KOPT-K1 (cell line): ENCODE results near the gene GRB2.

Experiments
- H3K27ac ChIP-seq: fragments of 200-600 bp; sonication (generic); 2 replicates; pipeline ENCODE4 v1.5.1; 2016; ENCODE audit warnings: antibody characterized with exemption, mild to moderate bottlenecking, low read depth, low read length; ENCODE audit not compliant: poor library complexity, severe bottlenecking
- H3K36me3 ChIP-seq: fragments of 200-600 bp; sonication (generic); 2 replicates; pipeline ENCODE4 v1.5.1; 2017; ENCODE audit warnings: antibody characterized with exemption, mild to moderate bottlenecking, low read length, moderate library complexity; ENCODE audit not compliant: insufficient read depth
- H3K9me3 ChIP-seq: fragments of 200-600 bp; sonication (generic); 2 replicates; pipeline ENCODE4 v1.5.1; 2017; ENCODE audit warnings: antibody characterized with exemption, low read length, mild to moderate bottlenecking; ENCODE audit not compliant: insufficient read depth, poor library complexity, severe bottlenecking

GRB2 gene

GRCh38 chr17:75339971-75340370, 65.5 kb downstream of the GRB2 start:
- H3K27ac ChIP-seq: peak overlapping the region; percentile 92
- H3K36me3 ChIP-seq: no peaks in the 10 kb centered on the region
- no peaks in the 10 kb centered on the region for H3K9me3 ChIP-seq

DNA sequence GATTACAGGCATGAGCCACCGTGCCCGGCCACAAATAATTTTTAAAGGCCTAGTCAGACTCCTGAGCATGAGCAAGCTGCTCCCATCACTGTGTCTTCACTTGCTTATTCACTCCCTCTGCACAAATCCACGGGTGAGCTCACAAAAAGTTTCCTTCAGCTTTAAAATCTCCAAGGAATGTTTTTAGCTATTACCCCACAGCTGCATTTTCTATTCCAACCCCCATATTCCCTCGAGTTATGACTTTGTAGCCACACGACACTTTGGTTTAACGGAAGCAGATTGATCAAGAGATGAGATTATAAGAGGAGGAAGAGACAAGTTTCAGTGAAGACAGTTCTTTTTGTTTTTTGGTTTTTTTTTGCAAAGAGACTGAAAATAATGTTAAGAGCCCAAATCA, 67.1 kb downstream of the GRB2 start:
- Histone ChIP-seq H3K27ac (peak overlapping the region; percentile 92), H3K36me3 (no peaks in the 10 kb centered on the region)

DNA sequence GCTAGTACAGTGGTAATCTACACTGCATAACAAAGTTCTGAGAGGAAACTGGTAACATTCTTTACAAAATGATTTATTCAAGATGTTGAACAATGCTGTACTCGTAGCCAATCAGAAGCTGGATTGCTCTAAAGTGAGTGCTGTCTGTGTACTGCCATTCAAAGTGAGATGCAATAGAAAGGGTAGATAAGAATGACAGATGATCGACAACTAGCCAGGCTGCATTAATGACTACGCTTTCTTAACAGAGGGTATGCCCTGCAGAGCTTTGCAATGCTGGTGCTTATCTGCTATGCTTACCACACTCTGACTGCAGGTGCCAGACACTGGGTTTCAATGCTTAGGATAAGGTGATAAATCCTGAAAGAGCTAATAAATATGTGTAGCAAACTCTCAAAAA, 70.2 kb downstream of the GRB2 start:
- no peaks in the 10 kb centered on the region for H3K9me3 ChIP-seq
- H3K36me3 ChIP-seq: peaks cover 19% of the 10 kb centered on the region
- peak overlapping the region; percentile 82 for H3K27ac ChIP-seq

More for the DNA sequence above, 67.1 kb downstream of the GRB2 start:
- H3K9me3 ChIP-seq: no peaks in the 10 kb centered on the region

- Histone ChIP-seq H3K9me3 (no peaks in the 10 kb centered on the region), H3K27ac (peak overlapping the region; percentile 82), H3K36me3 (peaks cover 24% of the 10 kb centered on the region)
Observed at GRCh38 chr17:75334723-75335122, 70.8 kb downstream of the GRB2 start.

DNA sequence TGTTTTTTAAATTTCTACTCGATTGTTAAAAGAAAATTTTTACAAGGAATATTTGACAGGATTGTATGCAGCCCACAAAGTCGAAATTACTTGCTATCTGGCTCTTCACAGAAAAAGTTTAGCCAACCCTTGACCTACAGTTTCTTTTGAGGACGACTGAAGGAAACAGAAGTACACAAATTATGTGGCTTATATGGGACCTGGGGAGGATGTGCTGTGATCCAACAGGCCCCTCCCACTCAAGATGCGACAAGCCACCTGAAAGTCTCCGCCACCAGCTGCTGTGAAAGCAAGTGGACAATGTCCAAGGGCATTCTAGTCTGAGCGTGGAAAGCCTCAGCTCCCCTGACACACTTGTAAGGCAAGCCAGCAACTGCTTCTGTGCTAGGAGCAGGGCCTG, 73.8 kb downstream of the GRB2 start:
- Histone ChIP-seq H3K27ac (peak overlapping the region; percentile 43), H3K9me3 (no peaks in the 10 kb centered on the region), H3K36me3 (peaks cover 31% of the 10 kb centered on the region)

DNA sequence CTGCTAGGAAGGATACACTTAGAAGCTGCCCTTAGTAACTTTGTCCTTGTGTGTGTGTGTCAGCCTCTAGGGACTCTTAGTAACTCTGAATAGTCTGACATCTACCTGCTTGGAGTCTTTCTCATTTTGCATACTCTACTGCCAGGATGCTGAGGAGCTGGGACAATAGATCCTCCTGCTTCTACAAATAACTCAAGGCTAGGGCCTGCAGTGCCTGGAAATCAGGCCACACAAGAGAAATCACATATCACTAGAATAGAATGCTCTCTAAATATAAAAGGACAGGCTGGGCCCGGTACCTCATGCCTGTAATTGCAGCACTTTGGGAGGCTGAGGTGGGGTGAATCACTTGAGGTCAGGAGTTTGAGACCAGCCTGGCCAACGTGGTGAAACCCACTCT, 77.7 kb downstream of the GRB2 start:
- no peaks in the 10 kb centered on the region for H3K9me3 ChIP-seq
- H3K27ac ChIP-seq: no peak overlapping the region
- H3K36me3 ChIP-seq: peaks cover 68% of the 10 kb centered on the region

DNA sequence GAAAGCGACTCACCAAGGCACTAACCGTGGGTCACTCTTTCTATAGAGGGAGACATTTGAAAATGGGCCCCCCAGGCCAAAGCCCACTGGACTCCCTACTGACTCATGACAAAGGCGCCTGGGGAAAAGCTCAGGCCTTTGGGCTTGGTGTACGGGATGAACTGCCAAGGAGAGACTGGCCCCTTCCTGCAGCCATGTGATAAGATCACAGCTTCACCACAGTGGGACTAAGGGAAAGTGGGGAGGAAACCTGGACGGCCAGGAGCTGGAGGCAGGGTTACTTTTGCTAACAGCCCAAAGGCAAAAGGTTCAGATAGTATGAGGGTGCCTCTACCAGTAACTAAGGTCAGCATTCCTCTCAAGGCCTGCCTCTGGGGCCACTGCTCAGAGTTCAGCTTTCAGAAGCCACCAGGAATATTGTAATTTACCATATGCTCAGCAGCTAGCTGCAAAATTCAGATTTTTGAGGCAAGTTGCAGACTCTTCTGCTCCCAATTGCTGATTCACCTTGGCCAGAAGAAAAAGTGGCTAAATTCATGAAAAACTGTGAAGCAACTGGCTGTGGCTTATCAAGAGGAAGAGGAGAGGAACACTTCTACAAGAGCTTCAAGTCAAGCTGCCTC, 79.1 kb downstream of the GRB2 start:
- Histone ChIP-seq H3K9me3 (no peaks in the 10 kb centered on the region), H3K36me3 (peaks cover 73% of the 10 kb centered on the region), H3K27ac (peak overlapping the region; percentile 58)

GRCh38 chr17:75325827-75326225, 79.7 kb downstream of the GRB2 start:
- H3K36me3 ChIP-seq: peaks cover 73% of the 10 kb centered on the region
- no peaks in the 10 kb centered on the region for H3K9me3 ChIP-seq
- H3K27ac ChIP-seq: peak overlapping the region; percentile 58

GRCh38 chr17:75325348-75325747, 80.1 kb downstream of the GRB2 start:
- peak overlapping the region; percentile 58 for H3K27ac ChIP-seq
- peaks cover 73% of the 10 kb centered on the region for H3K36me3 ChIP-seq
- H3K9me3 ChIP-seq: no peaks in the 10 kb centered on the region

- no peaks in the 10 kb centered on the region for H3K9me3 ChIP-seq
- no peak overlapping the region for H3K27ac ChIP-seq
- H3K36me3 ChIP-seq: peaks cover 95% of the 10 kb centered on the region
Observed at GRCh38 chr17:75321506-75321905, 84.0 kb downstream of the GRB2 start.

DNA sequence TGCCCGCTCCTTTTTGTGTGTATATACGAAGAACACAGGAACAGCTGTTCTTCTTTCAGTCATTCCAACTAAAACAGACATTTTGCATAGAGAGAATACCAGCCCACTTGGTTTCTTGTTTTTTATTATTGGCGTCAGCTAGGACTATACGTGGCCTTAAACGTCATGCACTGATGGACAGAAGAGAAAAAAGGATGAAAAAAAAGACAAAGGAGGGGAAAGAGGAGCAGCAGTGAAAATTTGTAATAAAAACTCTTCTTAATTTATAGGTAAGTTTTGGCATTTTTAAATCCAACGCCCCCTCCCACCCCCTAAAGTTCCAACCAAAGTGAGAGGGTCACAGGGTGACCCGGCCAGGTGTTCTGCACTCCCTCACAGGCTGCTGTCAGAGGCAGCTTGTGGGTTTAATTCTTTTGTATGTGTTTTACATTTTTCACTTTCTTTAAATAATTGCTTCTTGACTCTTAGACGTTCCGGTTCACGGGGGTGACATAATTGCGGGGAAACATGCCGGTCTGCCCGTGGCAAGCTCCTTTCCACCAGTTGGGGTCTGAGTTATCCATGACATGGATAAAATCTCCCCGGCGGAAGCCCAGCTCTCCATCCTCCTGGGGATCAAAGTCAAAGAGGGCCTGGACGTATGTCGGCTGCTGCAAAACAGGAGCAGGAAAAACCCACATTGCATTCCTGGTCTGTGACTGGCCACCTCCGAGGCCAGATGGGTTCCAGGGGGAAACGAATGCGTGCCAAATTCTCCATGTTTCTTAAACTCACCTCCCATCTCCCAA, 85.4 kb downstream of the GRB2 start:
- H3K9me3 ChIP-seq: no peaks in the 10 kb centered on the region
- no peak overlapping the region for H3K27ac ChIP-seq
- peaks cover 94% of the 10 kb centered on the region for H3K36me3 ChIP-seq

GRCh38 chr17:75318615-75319222, 86.8 kb downstream of the GRB2 start:
- H3K36me3 ChIP-seq: peaks cover 88% of the 10 kb centered on the region
- H3K9me3 ChIP-seq: no peaks in the 10 kb centered on the region
- no peak overlapping the region for H3K27ac ChIP-seq

DNA sequence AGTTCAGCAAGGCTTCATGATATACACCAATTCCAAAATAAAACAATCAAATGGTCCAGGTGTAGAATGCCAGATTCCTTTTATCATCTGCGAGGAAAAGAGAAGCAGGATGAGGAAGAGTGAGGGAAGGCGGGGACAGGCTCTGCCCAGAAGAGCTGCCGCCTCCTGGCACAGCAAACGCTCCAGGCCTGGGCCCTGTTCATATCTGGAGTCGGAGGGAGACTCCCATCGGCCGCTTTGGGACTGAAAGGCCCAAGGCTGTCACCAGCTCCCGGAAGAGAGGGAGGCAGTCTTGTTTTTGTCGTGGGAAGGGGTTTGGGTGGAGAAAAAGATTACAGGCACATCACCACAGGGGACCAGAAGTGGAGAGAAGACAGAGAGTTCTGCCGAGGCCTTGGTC, 87.3 kb downstream of the GRB2 start:
- Histone ChIP-seq H3K36me3 (peaks cover 83% of the 10 kb centered on the region), H3K9me3 (no peaks in the 10 kb centered on the region), H3K27ac (no peak overlapping the region)

DNA sequence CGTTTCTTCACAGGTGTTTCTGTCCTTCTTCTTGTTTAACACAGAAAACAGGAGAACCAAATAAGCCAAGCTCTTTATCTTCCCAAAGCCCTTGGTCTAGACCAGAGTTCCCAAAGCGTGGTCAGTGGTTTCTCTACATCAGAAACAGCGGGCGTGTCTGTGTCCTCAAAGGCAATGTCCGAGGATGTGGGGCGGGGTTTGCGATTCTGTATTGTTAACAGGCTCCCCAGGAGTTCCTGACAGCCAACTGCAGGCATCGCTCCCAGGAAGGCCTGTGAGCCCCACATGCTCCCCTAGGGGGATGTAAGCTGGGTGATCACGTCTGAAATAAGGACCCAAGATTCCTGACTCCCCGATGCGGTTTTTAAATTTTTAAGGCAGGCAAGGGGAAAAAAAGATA, 87.8 kb downstream of the GRB2 start:
- H3K36me3 ChIP-seq: peaks cover 79% of the 10 kb centered on the region
- H3K9me3 ChIP-seq: no peaks in the 10 kb centered on the region
- no peak overlapping the region for H3K27ac ChIP-seq

- no peak overlapping the region for H3K27ac ChIP-seq
Observed at GRCh38 chr17:75316253-75316652, 89.2 kb downstream of the GRB2 start.

More at GRCh38 chr17:75316253-75316652, 89.2 kb downstream of the GRB2 start:
- Histone ChIP-seq H3K9me3 (no peaks in the 10 kb centered on the region), H3K36me3 (peaks cover 64% of the 10 kb centered on the region)
